ENCODE measurements around the gene GRIN2A.

GRIN2A gene

GRCh38 chr16:9904526-9904925 is 277.7 kb downstream of the GRIN2A start:
- Histone ChIP-seq H3K27ac (replicated peaks) (no peak overlapping the region), H3K27me3 (ENCODE audit: insufficient read depth, poor library complexity, severe bottlenecking) (no peaks in the 10 kb centered on the region), H3K4me3 (replicated peaks; ENCODE audit: insufficient read depth, low read length) (no peak overlapping the region)
- no peak for DNase-seq (ENCODE audit: low read depth in 1 of 2, low spot score in 1 of 2)
- no peak for TF ChIP-seq GABPA (IDR thresholded peaks at IDR 0.05; ENCODE audit: low read depth)
- TF ChIP-seq CTCF (IDR thresholded peaks at IDR 0.05; ENCODE audit: insufficient read depth, low read length) = no peak
- no peak for TF ChIP-seq REST (IDR thresholded peaks at IDR 0.05; ENCODE audit: insufficient replicate concordance, low read depth)
- no peak for TF ChIP-seq SPI1 (IDR thresholded peaks at IDR 0.05; ENCODE audit: borderline replicate concordance, low read depth)
- no peak for TF ChIP-seq POLR2AphosphoS5 (IDR thresholded peaks at IDR 0.05; ENCODE audit: low read depth)

DNA sequence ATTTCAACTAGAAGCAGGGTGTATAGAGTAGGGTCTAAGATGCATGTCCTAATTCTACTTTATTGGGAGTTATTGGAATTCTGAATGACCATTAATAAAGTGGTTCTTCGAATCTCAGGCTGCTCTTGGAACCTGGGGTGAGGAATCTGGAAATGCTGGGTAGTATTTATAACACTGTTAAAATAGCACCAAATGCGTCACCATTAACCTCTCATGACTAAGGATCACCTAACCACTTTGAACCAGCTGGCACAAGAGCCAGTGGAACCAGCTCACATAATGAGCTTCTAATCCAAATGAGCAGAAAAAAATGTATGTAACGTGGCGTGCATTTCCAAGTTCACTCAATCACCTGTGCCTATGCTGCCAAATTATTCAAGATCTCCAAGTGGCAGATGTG is 281.7 kb downstream of the GRIN2A start:
- Histone ChIP-seq H3K4me3 (replicated peaks; ENCODE audit: insufficient read depth, low read length) (no peak overlapping the region), H3K27ac (replicated peaks) (no peak overlapping the region), H3K27me3 (ENCODE audit: insufficient read depth, poor library complexity, severe bottlenecking) (no peaks in the 10 kb centered on the region)
- no peak for DNase-seq (ENCODE audit: low read depth in 1 of 2, low spot score in 1 of 2)
- TF ChIP-seq SPI1 (IDR thresholded peaks at IDR 0.05; ENCODE audit: borderline replicate concordance, low read depth) (no peak), POLR2AphosphoS5 (IDR thresholded peaks at IDR 0.05; ENCODE audit: low read depth) (no peak), GABPA (IDR thresholded peaks at IDR 0.05; ENCODE audit: low read depth) (no peak), REST (IDR thresholded peaks at IDR 0.05; ENCODE audit: insufficient replicate concordance, low read depth) (no peak), CTCF (IDR thresholded peaks at IDR 0.05; ENCODE audit: insufficient read depth, low read length) (no peak)

DNA sequence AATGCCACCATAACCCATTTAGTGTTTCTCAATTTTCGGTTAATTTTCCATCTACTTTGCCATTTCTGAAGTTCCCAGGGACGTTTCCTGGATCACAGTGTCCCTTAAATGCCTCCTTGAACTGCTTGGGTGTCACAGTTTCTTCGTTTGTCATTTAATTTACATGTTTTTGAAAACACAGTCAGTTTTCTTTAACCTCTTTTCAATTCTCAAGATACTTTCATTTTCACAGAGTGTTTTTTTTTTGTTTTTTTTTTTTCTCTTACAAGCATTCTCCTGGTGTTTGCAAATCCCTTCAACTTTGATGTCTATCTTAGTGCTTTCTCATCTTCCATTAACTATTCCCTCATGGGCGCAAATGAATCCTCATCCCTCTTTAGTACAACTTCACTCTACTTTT is 283.7 kb downstream of the GRIN2A start:
- H3K27me3 ChIP-seq (ENCODE audit: insufficient read depth, poor library complexity, severe bottlenecking) = no peaks in the 10 kb centered on the region
- H3K27ac ChIP-seq (replicated peaks) = no peak overlapping the region
- DNase-seq (ENCODE audit: low read depth in 1 of 2, low spot score in 1 of 2) = no peak
- TF ChIP-seq GABPA (IDR thresholded peaks at IDR 0.05; ENCODE audit: low read depth) (no peak), REST (IDR thresholded peaks at IDR 0.05; ENCODE audit: insufficient replicate concordance, low read depth) (no peak), CTCF (IDR thresholded peaks at IDR 0.05; ENCODE audit: insufficient read depth, low read length) (no peak), POLR2AphosphoS5 (IDR thresholded peaks at IDR 0.05; ENCODE audit: low read depth) (no peak), SPI1 (IDR thresholded peaks at IDR 0.05; ENCODE audit: borderline replicate concordance, low read depth) (no peak)
- no peak overlapping the region for H3K4me3 ChIP-seq (replicated peaks; ENCODE audit: insufficient read depth, low read length)

Measured in HL-60 (cell line).